ENCODE results near the gene RYR2. TPM values are rescaled to one million over a fixed set of nuclear protein-coding genes. Genes with fewer than 3 reads are reported as not detected.

The RYR2 gene
- total and polyA plus RNA-seq, 2 of the 8 experiments (the other 6 are each of a cell fraction or from before 2014, with no cell fraction given), result 1.3 to 4.4 TPM

GRCh38 chr1:237058470-237058869, 16.5 kb downstream of the RYR2 start (continued):
- no peak for TF ChIP-seq CHD7 (IDR thresholded peaks at IDR 0.05; ENCODE audit: insufficient replicate concordance, low read length)
- no peak for TF ChIP-seq TEAD4 (IDR thresholded peaks at IDR 0.05; ENCODE audit: low read depth, low read length)
- no peak for TF ChIP-seq SRF (IDR thresholded peaks at IDR 0.05; ENCODE audit: low read depth, low read length)
- TF ChIP-seq TCF12 (IDR thresholded peaks at IDR 0.05; ENCODE audit: low read depth, low read length), result no peak
- no peak for TF ChIP-seq BACH1 (IDR thresholded peaks at IDR 0.05; ENCODE audit: low read length)
- TF ChIP-seq USF2 (IDR thresholded peaks at IDR 0.05; ENCODE audit: low read length), result no peak
- no peak for TF ChIP-seq RNF2 (IDR thresholded peaks at IDR 0.05; ENCODE audit: borderline replicate concordance, low read depth, low read length, missing control alignments, poor library complexity, severe bottlenecking)
